Rectal smooth muscle tissue (tissue), 1 donor: ENCODE data around the gene AFG3L2.

Experiments
- H3K27ac ChIP-seq: one replicate; pipeline ENCODE4 v1.7.0; 2013; ENCODE audit warnings: low read depth, low read length, inconsistent platforms
- H3K27me3 ChIP-seq: one replicate; pipeline ENCODE4 v1.7.0; 2013; ENCODE audit warnings: low read length; ENCODE audit not compliant: control insufficient read depth, insufficient read depth
- H3K36me3 ChIP-seq: one replicate; pipeline ENCODE4 v1.7.0; 2013; ENCODE audit warnings: low read length; ENCODE audit not compliant: control insufficient read depth, insufficient read depth
- H3K4me1 ChIP-seq: one replicate; pipeline ENCODE4 v1.7.0; 2013; ENCODE audit warnings: low read length; ENCODE audit not compliant: control insufficient read depth, insufficient read depth
- H3K4me3 ChIP-seq: one replicate; pipeline ENCODE4 v1.7.0; 2013; ENCODE audit warnings: low read length
- H3K9ac ChIP-seq: one replicate; pipeline ENCODE4 v1.7.0; 2013; ENCODE audit warnings: low read length

Gene AFG3L2

GRCh38 chr18:12287131-12287681 is 89.8 kb downstream of the AFG3L2 start:
- Histone ChIP-seq H3K9ac (no peak overlapping the region), H3K27me3 (peaks cover 3% of the 10 kb centered on the region), H3K27ac (peak overlapping the region; percentile 94), H3K36me3 (no peaks in the 10 kb centered on the region), H3K4me3 (peak overlapping the region; percentile 71), H3K4me1 (peaks cover 7% of the 10 kb centered on the region)

- no peak overlapping the region for H3K27ac ChIP-seq
- no peaks in the 10 kb centered on the region for H3K36me3 ChIP-seq
- peaks cover 23% of the 10 kb centered on the region for H3K4me1 ChIP-seq
- no peak overlapping the region for H3K4me3 ChIP-seq
- no peak overlapping the region for H3K9ac ChIP-seq
- peaks cover 3% of the 10 kb centered on the region for H3K27me3 ChIP-seq
These were observed 93.4 kb downstream of the AFG3L2 start for GRCh38 chr18:12283666-12284065.

GRCh38 chr18:12283256-12283655 is 93.8 kb downstream of the AFG3L2 start:
- H3K36me3 ChIP-seq = no peaks in the 10 kb centered on the region
- H3K9ac ChIP-seq = no peak overlapping the region
- peaks cover 3% of the 10 kb centered on the region for H3K27me3 ChIP-seq
- H3K4me1 ChIP-seq = peaks cover 27% of the 10 kb centered on the region
- H3K4me3 ChIP-seq = no peak overlapping the region
- no peak overlapping the region for H3K27ac ChIP-seq

- peak overlapping the region; percentile 55 for H3K27ac ChIP-seq
- no peaks in the 10 kb centered on the region for H3K36me3 ChIP-seq
- peaks cover 3% of the 10 kb centered on the region for H3K27me3 ChIP-seq
- H3K4me1 ChIP-seq = peaks cover 34% of the 10 kb centered on the region
- H3K9ac ChIP-seq = no peak overlapping the region
- no peak overlapping the region for H3K4me3 ChIP-seq
These were observed 94.5 kb downstream of the AFG3L2 start for GRCh38 chr18:12282442-12283039.

GRCh38 chr18:12281861-12282260 is 95.2 kb downstream of the AFG3L2 start:
- Histone ChIP-seq H3K36me3 (no peaks in the 10 kb centered on the region), H3K27ac (peak overlapping the region; percentile 55), H3K4me3 (no peak overlapping the region), H3K27me3 (no peaks in the 10 kb centered on the region), H3K4me1 (peaks cover 38% of the 10 kb centered on the region), H3K9ac (no peak overlapping the region)

- no peaks in the 10 kb centered on the region for H3K27me3 ChIP-seq
- peak overlapping the region; percentile 66 for H3K4me3 ChIP-seq
- H3K9ac ChIP-seq = peak overlapping the region; percentile 85
- H3K27ac ChIP-seq = peak overlapping the region; percentile 98
- no peaks in the 10 kb centered on the region for H3K36me3 ChIP-seq
- H3K4me1 ChIP-seq = peaks cover 42% of the 10 kb centered on the region
These were observed 97.1 kb downstream of the AFG3L2 start for GRCh38 chr18:12279781-12280531.
